Neural cell (in vitro differentiated cells): ENCODE data around the gene ATP11A. TPM values are rescaled to one million over a fixed set of nuclear protein-coding genes. Genes with fewer than 3 reads are reported as not detected.

Experiments
- H2AFZ ChIP-seq: fragments of 200-600, 300-800 bp; sonication (generic), shearing (Covaris generic); 2 replicates; pipeline ENCODE4 v1.6.0; 2014; ENCODE audit warnings: low read depth, mild to moderate bottlenecking, antibody characterized with exemption, low read length, moderate library complexity
- H3F3A ChIP-seq: fragments of 200-600 bp; shearing (Covaris generic); 2 replicates; pipeline ENCODE4 v1.6.1; 2016; ENCODE audit warnings: mild to moderate bottlenecking, moderate library complexity, mixed read lengths, antibody characterized with exemption, low read length; ENCODE audit not compliant: insufficient read depth, poor library complexity, severe bottlenecking
- H3K27ac ChIP-seq: fragments of 200-600, 300-800 bp; sonication (generic), shearing (Covaris generic); 2 replicates; pipeline ENCODE4 v1.5.1; 2014; ENCODE audit warnings: mild to moderate bottlenecking, low read length, moderate library complexity
- H3K27me3 ChIP-seq: fragments of 300-800, 200-600 bp; sonication (generic), shearing (Covaris generic); 2 replicates; pipeline ENCODE4 v1.6.0; 2014; ENCODE audit warnings: mild to moderate bottlenecking, low read depth, low read length, moderate library complexity; ENCODE audit not compliant: insufficient read depth
- H3K36me3 ChIP-seq: fragments of 300-800, 200-600 bp; sonication (generic), shearing (Covaris generic); 2 replicates; pipeline ENCODE4 v1.5.1; 2014; ENCODE audit warnings: mild to moderate bottlenecking, antibody characterized with exemption, low read length, moderate library complexity; ENCODE audit not compliant: insufficient read depth
- H3K4me2 ChIP-seq: fragments of 300-800, 200-600 bp; sonication (generic), shearing (Covaris generic); 2 replicates; pipeline ENCODE4 v1.6.0; 2014; ENCODE audit warnings: mild to moderate bottlenecking, low read length
- H3K4me3 ChIP-seq: fragments of 300-800, 200-600 bp; sonication (generic), shearing (Covaris generic); 2 replicates; pipeline ENCODE4 v1.5.1; 2014; ENCODE audit warnings: mild to moderate bottlenecking, low read length, moderate library complexity
- H3K79me2 ChIP-seq: fragments of 200-600 bp; shearing (Covaris generic); replicated peaks from 2 replicates; pipeline ENCODE4 v1.6.0; 2014; ENCODE audit warnings: mild to moderate bottlenecking, low read length, moderate library complexity; ENCODE audit not compliant: insufficient read depth
- H3K9ac ChIP-seq: fragments of 300-800, 200-600 bp; sonication (generic), shearing (Covaris generic); 2 replicates; pipeline ENCODE4 v1.6.1; 2016; ENCODE audit warnings: mild to moderate bottlenecking, low read length, mixed read lengths
- H3K9me2 ChIP-seq: fragments of 200-600 bp; shearing (Covaris generic); 2 replicates; pipeline ENCODE4 v1.6.1; 2016; ENCODE audit warnings: mild to moderate bottlenecking, low read length, mixed read lengths; ENCODE audit not compliant: insufficient read depth
- H3K9me3 ChIP-seq: fragments of 200-600, 300-800 bp; sonication (generic), shearing (Covaris generic); 2 replicates; pipeline ENCODE4 v1.6.1; 2016; ENCODE audit warnings: mild to moderate bottlenecking, mixed run types, low read length, moderate library complexity, mixed read lengths
- H4K20me1 ChIP-seq: fragments of 200-600 bp; shearing (Covaris generic); 2 replicates; pipeline ENCODE4 v1.6.1; 2016; ENCODE audit warnings: mild to moderate bottlenecking, mixed run types; ENCODE audit not compliant: insufficient read depth
- EP300 ChIP-seq: fragments of 450-650 bp; conservative IDR thresholded peaks from 2 replicates; pipeline ENCODE4 v1.6.1; 2014; ENCODE audit warnings: antibody characterized with exemption, mild to moderate bottlenecking, moderate library complexity; ENCODE audit not compliant: poor library complexity, severe bottlenecking
- EZH2 ChIP-seq: fragments of 200-600, 300-800 bp; shearing (Covaris generic), sonication (generic); IDR thresholded peaks from 2 replicates; pipeline ENCODE4 v1.6.1; 2014; ENCODE audit warnings: antibody characterized with exemption, low read length, borderline replicate concordance, mild to moderate bottlenecking; ENCODE audit not compliant: insufficient read depth, poor library complexity, severe bottlenecking
- MXI1 ChIP-seq: fragments of 450-650 bp; conservative IDR thresholded peaks from 2 replicates; pipeline ENCODE4 v1.6.1; 2014; ENCODE audit warnings: antibody characterized with exemption, mild to moderate bottlenecking; ENCODE audit not compliant: poor library complexity, severe bottlenecking
- POLR2AphosphoS5 ChIP-seq: IDR thresholded peaks from 2 replicates; pipeline ENCODE4 v1.6.1; 2012
- RAD21 ChIP-seq: fragments of 450-650 bp; conservative IDR thresholded peaks from 2 replicates; pipeline ENCODE4 v1.6.1; 2014; ENCODE audit warnings: antibody characterized with exemption, mild to moderate bottlenecking, moderate library complexity
- SMC3 ChIP-seq: fragments of 450-650 bp; conservative IDR thresholded peaks from 2 replicates; pipeline ENCODE4 v1.6.1; 2014; ENCODE audit warnings: antibody characterized with exemption, mild to moderate bottlenecking, moderate library complexity; ENCODE audit not compliant: poor library complexity
- TAF1 ChIP-seq: IDR thresholded peaks from 2 replicates; pipeline ENCODE4 v1.6.1; 2012; ENCODE audit warnings: low read depth
- polyA plus RNA-seq: library from polyadenylated mRNA; depleted of rRNA; stranded (reverse); fragments of >200 nt; gene quantifications from 2 replicates; pipeline ENCODE4 v1.2.3, GENCODE V29; 2014
- TF ChIP-seq, protein P1 (sequence below): fragments of 450-650 bp; IDR thresholded peaks from 2 replicates; pipeline ENCODE4 v1.5.1; 2014; ENCODE audit warnings: antibody characterized with exemption, mild to moderate bottlenecking, moderate library complexity; ENCODE audit not compliant: poor library complexity, severe bottlenecking
- TF ChIP-seq, protein P2 (sequence below): IDR thresholded peaks from 2 replicates; pipeline ENCODE4 v1.6.1; 2012; ENCODE audit warnings: borderline replicate concordance

Gene ATP11A
- polyA plus RNA-seq, 1 donor from 2014 or later, result 3.0 TPM

DNA sequence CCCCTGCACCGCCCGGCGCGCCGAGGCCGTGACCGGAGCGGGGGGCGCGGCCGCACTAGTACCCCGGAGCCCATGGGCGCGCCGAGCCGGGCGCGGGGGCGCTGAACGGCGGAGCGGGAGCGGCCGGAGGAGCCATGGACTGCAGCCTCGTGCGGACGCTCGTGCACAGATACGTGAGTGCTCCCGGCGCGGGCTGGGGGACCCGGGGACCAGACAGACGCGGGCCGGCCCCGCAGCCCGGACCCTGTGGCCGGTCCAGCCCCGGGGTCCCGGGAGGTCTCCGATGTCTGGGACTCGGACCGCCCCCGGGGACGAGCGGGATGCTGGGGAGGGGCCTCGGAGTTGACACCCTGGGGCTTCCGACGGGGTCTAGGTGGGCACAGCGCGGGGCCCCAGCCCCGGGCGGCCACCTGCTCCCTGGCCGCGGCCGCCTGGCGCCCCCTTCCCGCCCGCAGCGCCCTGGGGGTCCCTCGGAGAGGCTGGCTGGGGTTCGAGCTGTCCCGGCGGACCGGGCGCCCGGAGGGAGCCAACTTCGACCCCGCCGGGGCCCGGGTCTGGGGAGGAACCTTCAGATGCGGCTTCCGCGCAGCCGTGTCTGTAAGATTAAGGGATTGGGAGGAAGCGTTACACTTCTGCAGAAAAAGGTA is 568 bp downstream of the ATP11A start:
- H2AFZ ChIP-seq, result no peak overlapping the region
- H3K79me2 ChIP-seq, result peaks cover 15% of the 10 kb centered on the region
- H3K27ac ChIP-seq, result no peak overlapping the region
- no peaks in the 10 kb centered on the region for H4K20me1 ChIP-seq
- H3K4me3 ChIP-seq, result peak overlapping the region; percentile 80
- H3F3A ChIP-seq, result no peaks in the 10 kb centered on the region
- no peaks in the 10 kb centered on the region for H3K27me3 ChIP-seq
- H3K9ac ChIP-seq, result peak overlapping the region; percentile 64
- peak overlapping the region; percentile 69 for H3K4me2 ChIP-seq
- H3K36me3 ChIP-seq, result no peaks in the 10 kb centered on the region
- TF ChIP-seq, protein P1, sequence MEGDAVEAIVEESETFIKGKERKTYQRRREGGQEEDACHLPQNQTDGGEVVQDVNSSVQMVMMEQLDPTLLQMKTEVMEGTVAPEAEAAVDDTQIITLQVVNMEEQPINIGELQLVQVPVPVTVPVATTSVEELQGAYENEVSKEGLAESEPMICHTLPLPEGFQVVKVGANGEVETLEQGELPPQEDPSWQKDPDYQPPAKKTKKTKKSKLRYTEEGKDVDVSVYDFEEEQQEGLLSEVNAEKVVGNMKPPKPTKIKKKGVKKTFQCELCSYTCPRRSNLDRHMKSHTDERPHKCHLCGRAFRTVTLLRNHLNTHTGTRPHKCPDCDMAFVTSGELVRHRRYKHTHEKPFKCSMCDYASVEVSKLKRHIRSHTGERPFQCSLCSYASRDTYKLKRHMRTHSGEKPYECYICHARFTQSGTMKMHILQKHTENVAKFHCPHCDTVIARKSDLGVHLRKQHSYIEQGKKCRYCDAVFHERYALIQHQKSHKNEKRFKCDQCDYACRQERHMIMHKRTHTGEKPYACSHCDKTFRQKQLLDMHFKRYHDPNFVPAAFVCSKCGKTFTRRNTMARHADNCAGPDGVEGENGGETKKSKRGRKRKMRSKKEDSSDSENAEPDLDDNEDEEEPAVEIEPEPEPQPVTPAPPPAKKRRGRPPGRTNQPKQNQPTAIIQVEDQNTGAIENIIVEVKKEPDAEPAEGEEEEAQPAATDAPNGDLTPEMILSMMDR, result no peak
- TF ChIP-seq MXI1 (peak; percentile 55), EP300 (no peak), EZH2 (no peak), POLR2AphosphoS5 (no peak), TAF1 (no peak), SMC3 (peak; percentile 7), RAD21 (no peak)
- TF ChIP-seq, protein P2, sequence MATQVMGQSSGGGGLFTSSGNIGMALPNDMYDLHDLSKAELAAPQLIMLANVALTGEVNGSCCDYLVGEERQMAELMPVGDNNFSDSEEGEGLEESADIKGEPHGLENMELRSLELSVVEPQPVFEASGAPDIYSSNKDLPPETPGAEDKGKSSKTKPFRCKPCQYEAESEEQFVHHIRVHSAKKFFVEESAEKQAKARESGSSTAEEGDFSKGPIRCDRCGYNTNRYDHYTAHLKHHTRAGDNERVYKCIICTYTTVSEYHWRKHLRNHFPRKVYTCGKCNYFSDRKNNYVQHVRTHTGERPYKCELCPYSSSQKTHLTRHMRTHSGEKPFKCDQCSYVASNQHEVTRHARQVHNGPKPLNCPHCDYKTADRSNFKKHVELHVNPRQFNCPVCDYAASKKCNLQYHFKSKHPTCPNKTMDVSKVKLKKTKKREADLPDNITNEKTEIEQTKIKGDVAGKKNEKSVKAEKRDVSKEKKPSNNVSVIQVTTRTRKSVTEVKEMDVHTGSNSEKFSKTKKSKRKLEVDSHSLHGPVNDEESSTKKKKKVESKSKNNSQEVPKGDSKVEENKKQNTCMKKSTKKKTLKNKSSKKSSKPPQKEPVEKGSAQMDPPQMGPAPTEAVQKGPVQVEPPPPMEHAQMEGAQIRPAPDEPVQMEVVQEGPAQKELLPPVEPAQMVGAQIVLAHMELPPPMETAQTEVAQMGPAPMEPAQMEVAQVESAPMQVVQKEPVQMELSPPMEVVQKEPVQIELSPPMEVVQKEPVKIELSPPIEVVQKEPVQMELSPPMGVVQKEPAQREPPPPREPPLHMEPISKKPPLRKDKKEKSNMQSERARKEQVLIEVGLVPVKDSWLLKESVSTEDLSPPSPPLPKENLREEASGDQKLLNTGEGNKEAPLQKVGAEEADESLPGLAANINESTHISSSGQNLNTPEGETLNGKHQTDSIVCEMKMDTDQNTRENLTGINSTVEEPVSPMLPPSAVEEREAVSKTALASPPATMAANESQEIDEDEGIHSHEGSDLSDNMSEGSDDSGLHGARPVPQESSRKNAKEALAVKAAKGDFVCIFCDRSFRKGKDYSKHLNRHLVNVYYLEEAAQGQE, result no peak
- H3K9me3 ChIP-seq, result no peaks in the 10 kb centered on the region
- H3K9me2 ChIP-seq, result no peaks in the 10 kb centered on the region

DNA sequence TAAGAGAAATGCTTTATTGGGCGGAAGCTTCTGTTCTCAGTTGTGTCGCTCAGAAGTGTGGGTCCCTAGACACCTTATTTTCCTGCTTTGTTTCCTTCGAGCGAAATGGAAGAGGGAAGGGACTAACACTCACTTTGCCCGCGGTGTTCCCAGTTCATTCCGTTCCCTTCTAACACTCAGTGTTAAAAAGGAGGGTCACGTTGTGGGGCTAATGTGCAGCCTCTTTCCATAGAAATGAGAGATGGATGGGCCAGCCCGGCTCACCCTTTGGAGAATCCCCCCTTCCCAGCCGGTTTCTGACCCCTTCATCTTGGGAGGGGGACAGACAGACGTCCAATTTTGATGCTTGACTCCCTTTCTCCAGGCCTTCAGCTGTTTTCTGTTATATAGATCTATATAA is 2.3 kb downstream of the ATP11A start:
- no peaks in the 10 kb centered on the region for H3K36me3 ChIP-seq
- TF ChIP-seq TAF1 (no peak), RAD21 (no peak), SMC3 (no peak), EZH2 (no peak), POLR2AphosphoS5 (no peak), EP300 (no peak)
- no peak overlapping the region for H3K27ac ChIP-seq
- H3K9me2 ChIP-seq, result no peaks in the 10 kb centered on the region
- H3K4me2 ChIP-seq, result peak overlapping the region; percentile 10
- no peaks in the 10 kb centered on the region for H3K9me3 ChIP-seq
- peak overlapping the region; percentile 80 for H3K4me3 ChIP-seq
- no peaks in the 10 kb centered on the region for H3F3A ChIP-seq
- H2AFZ ChIP-seq, result no peak overlapping the region
- no peaks in the 10 kb centered on the region for H4K20me1 ChIP-seq
- H3K79me2 ChIP-seq, result peaks cover 18% of the 10 kb centered on the region
- H3K27me3 ChIP-seq, result no peaks in the 10 kb centered on the region
- peak overlapping the region; percentile 64 for H3K9ac ChIP-seq
